Stomach (tissue), 9 donors: Measurements from ENCODE around the gene RGS6. TPM values are rescaled to one million over a fixed set of nuclear protein-coding genes. Genes with fewer than 3 reads are reported as not detected.

ENCODE experiments used
- DNase-seq, 2 donors: peaks; one replicate each; pipeline versions ENCODE4 v3.0.0 to v3.0.0-alpha.2; 2013 to 2019
- H3K27ac ChIP-seq, 5 donors: fragments of 200-600 bp in 4 of 5; sonication (generic) in 4 of 5; one replicate each; pipeline ENCODE4 v1.5.1; 2013 to 2019; ENCODE audit warnings: mild to moderate bottlenecking in 1 of 5, moderate library complexity in 1 of 5
- H3K27me3 ChIP-seq, 3 donors: fragments of 200-600 bp; sonication (generic); one replicate each; pipeline ENCODE4 v1.5.1; 2017 to 2019; ENCODE audit warnings: mixed run types in 1 of 3
- H3K36me3 ChIP-seq, 4 donors: fragments of 200-600 bp; sonication (generic); 1 replicate in 3 of 4; 2 replicates in 1 of 4; pipeline ENCODE4 v1.5.1; 2016 to 2019
- H3K4me1 ChIP-seq, 4 donors: fragments of 200-600 bp; sonication (generic); one replicate each; pipeline ENCODE4 v1.5.1; 2016 to 2019
- H3K4me3 ChIP-seq, 4 donors: fragments of 200-600 bp; sonication (generic) in 3 of 4; one replicate each; pipeline ENCODE4 v1.5.1; 2016 to 2019; ENCODE audit warnings: mild to moderate bottlenecking in 1 of 4
- H3K9me3 ChIP-seq, 4 donors: fragments of 200-600 bp; sonication (generic); one replicate each; pipeline ENCODE4 v1.5.1; 2016 to 2019
- CTCF ChIP-seq, 7 experiments: fragments of 450-650 bp in 4 of 7; fragments of 200-600 bp in 3 of 7; sonication (generic) in 3 of 7; IDR thresholded peaks; one replicate each; pipeline ENCODE4 v1.5.1; 2016 to 2019; ENCODE audit warnings: antibody characterized with exemption in 7 of 7, control low read depth in 2 of 7, mild to moderate bottlenecking in 1 of 7
- EP300 ChIP-seq: sonication (generic); formaldehyde crosslinking; IDR thresholded peaks from one replicate; pipeline ENCODE4 v1.6.1; 2017; ENCODE audit warnings: antibody characterized with exemption
- POLR2A ChIP-seq, 4 donors: fragments of 450-650 bp; IDR thresholded peaks; one replicate each; pipeline ENCODE4 v1.6.1; 2016; ENCODE audit warnings: antibody characterized with exemption in 4 of 4, control low read depth in 2 of 4, mild to moderate bottlenecking in 1 of 4, moderate library complexity in 1 of 4
- POLR2AphosphoS5 ChIP-seq, 3 donors: sonication (generic); formaldehyde crosslinking; IDR thresholded peaks; one replicate each; pipeline ENCODE4 v1.6.1; 2016; ENCODE audit warnings: antibody characterized with exemption in 3 of 3
- WGBS, 5 donors: extraction: QIAGEN DNeasy Blood & Tissue Kit in 3 of 5; methylation state at CpG; one replicate each; pipeline versions ENCODE4 v1.1.5 to v1.1.7; 2013 to 2018; 5-methylcytosine and 5-hydroxymethylcytosine counted together
- intact Hi-C: fragments of 100-400 bp; cut with DNase I; formaldehyde crosslinking; loops from one replicate; pipeline ENCODE4 v1.15.1; 2023; ENCODE audit warnings: low total_unique reads
- polyA plus RNA-seq, 3 donors: library from polyadenylated mRNA; stranded (reverse); fragments of 200-250 nt; gene quantifications; one replicate each; pipeline ENCODE4 v1.2.3, GENCODE V29; 2013
- total RNA-seq, 5 donors: library from RNA; depleted of rRNA; stranded (reverse); fragments of >200 nt; gene quantifications; one replicate each; pipeline versions ENCODE4 v1.1.0 to v1.2.3, GENCODE V29; 2014 to 2016
- donor health status: healthy with polysubstance abuse.
- donor health status: Bipolar disorder and iron deficiency.
- donor health status: healthy.

RGS6 gene
- total and polyA plus RNA-seq, 8 donors: 0.25 to 18.0 (median 0.92) TPM; not detected in 1

DNA sequence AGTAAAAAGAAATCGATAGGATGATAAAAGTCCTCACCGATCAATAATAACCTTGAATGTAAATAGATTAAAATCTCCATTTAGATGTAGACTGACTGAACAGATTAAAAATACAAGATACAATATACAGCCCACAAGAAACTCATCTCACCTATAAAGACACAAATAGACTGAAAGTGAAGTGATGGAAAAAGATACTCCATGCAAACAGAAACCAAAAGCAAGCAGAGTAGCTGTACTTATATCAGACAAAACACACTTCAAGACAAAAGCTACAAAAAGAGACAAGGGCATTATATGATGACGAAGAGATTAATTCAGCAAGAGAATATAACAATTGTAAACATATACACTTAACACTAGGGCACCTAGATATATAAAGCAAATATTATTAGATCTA, 444.8 kb downstream of the RGS6 start:
- 46 to 53% (median 47%) methylated on average over 3 of the region's 3 CpGs for WGBS, 5 donors
- Histone ChIP-seq H3K4me1 (no peaks in the 10 kb centered on the region), H3K36me3 (no peaks in the 10 kb centered on the region), H3K9me3 (peaks cover 0 to 12% (median 4%) of the 10 kb centered on the region in 4 donors), H3K27ac (no peak overlapping the region), H3K27me3 (peaks cover 0 to 4% (median 0%) of the 10 kb centered on the region in 3 donors), H3K4me3 (no peak overlapping the region)
- DNase-seq: no peak
- intact Hi-C loops: no loop called here
- TF ChIP-seq CTCF (IDR thresholded peaks at IDR 0.05): no peak
- no peak for TF ChIP-seq POLR2AphosphoS5 (IDR thresholded peaks at IDR 0.05)
- no peak for TF ChIP-seq EP300
- no peak for TF ChIP-seq POLR2A (IDR thresholded peaks at IDR 0.05)

GRCh38 chr14:72380456-72380855, 448.2 kb downstream of the RGS6 start:
- intact Hi-C loops: no loop called here
- 86 to 92% (median 88%) methylated on average over 1 of the region's 1 CpG for WGBS, 5 donors
- Histone ChIP-seq H3K27ac (no peak overlapping the region), H3K4me1 (no peaks in the 10 kb centered on the region), H3K4me3 (no peak overlapping the region), H3K9me3 (peaks cover 0 to 7% (median 2%) of the 10 kb centered on the region in 4 donors), H3K36me3 (no peaks in the 10 kb centered on the region), H3K27me3 (peaks cover 0 to 2% (median 0%) of the 10 kb centered on the region in 3 donors)
- no peak for DNase-seq
- TF ChIP-seq POLR2A (IDR thresholded peaks at IDR 0.05): no peak
- TF ChIP-seq POLR2AphosphoS5 (IDR thresholded peaks at IDR 0.05): no peak
- no peak for TF ChIP-seq CTCF (IDR thresholded peaks at IDR 0.05)
- TF ChIP-seq EP300: no peak

DNA sequence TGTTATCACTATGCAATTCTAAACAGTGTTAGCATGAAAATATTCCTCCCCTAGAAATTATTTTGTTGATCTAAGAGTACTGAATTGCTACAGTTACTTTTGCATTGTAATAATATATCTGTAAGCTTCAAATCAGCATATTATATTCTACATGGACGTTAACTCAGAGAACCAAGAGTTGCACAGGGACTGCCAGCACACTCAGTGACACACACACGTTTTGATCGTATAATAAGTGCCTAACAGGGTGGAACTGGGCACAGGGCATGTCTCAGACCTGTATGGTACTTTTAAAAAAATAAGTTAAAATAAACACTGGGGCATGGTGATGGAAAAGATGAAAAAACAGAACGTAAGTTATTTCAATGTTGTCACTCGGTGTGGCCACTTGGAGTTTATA, 451.6 kb downstream of the RGS6 start:
- intact Hi-C loops: no loop called here
- H3K27me3 ChIP-seq: peaks cover 0 to 6% (median 0%) of the 10 kb centered on the region in 3 donors
- no peaks in the 10 kb centered on the region for H3K4me1 ChIP-seq
- no peaks in the 10 kb centered on the region for H3K9me3 ChIP-seq
- no peak for DNase-seq
- TF ChIP-seq CTCF (IDR thresholded peaks at IDR 0.05): no peak
- no peak for TF ChIP-seq POLR2A (IDR thresholded peaks at IDR 0.05)
- no peak for TF ChIP-seq EP300
- TF ChIP-seq POLR2AphosphoS5 (IDR thresholded peaks at IDR 0.05): no peak
- H3K27ac ChIP-seq: no peak overlapping the region
- H3K4me3 ChIP-seq: no peak overlapping the region
- WGBS, 5 donors: 44 to 55% (median 52%) methylated on average over 5 of the region's 5 CpGs
- H3K36me3 ChIP-seq: no peaks in the 10 kb centered on the region

- H3K9me3 ChIP-seq: peaks cover 0 to 7% (median 2%) of the 10 kb centered on the region in 4 donors
- no peak for DNase-seq
- no peak overlapping the region for H3K4me3 ChIP-seq
- peaks cover 0 to 6% (median 0%) of the 10 kb centered on the region in 3 donors for H3K27me3 ChIP-seq
- no peak overlapping the region for H3K27ac ChIP-seq
- intact Hi-C loops: no loop called here
- 75 to 87% (median 85%) methylated on average over 3 of the region's 3 CpGs for WGBS, 5 donors
- TF ChIP-seq CTCF (IDR thresholded peaks at IDR 0.05) (no peak), EP300 (no peak), POLR2AphosphoS5 (IDR thresholded peaks at IDR 0.05) (no peak), POLR2A (IDR thresholded peaks at IDR 0.05) (no peak)
- no peaks in the 10 kb centered on the region for H3K36me3 ChIP-seq
- no peaks in the 10 kb centered on the region for H3K4me1 ChIP-seq
These were observed 455.5 kb downstream of the RGS6 start for GRCh38 chr14:72387726-72388125.
